Erythroblast (primary cell): Measurements from ENCODE around the gene OLFML2A.

Experiments used
- GATA1 ChIP-seq: IDR thresholded peaks from 2 replicates; pipeline ENCODE4 v1.6.1; 2011; ENCODE audit warnings: low read depth, mild to moderate bottlenecking, control low read depth, low read length, moderate library complexity
- POLR2A ChIP-seq: IDR thresholded peaks from 2 replicates; pipeline ENCODE4 v1.6.1; 2011; ENCODE audit warnings: mild to moderate bottlenecking, low read length

DNA sequence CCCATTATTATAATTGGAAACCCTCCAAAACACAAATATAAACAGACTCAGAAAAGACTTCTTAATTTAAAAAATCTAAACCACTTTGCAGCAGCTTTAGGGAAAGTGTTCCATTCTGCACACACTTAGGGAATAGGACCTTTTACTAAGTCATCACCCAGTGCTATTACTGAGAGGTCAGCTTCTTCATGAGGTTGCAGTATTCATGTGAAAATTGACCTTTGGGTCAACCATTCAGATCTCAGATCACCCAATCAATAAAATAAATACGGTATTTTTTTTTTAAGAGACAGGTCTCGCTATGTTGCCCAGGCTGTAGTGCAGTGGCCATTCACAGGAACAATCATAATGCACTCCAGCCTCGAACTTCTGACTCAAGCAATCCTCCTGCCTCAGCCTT is 27.6 kb upstream of the OLFML2A start:
- no peak for TF ChIP-seq POLR2A
- no peak for TF ChIP-seq GATA1
